ENCODE data around the gene OGT. TPM values are rescaled to one million over a fixed set of nuclear protein-coding genes. Genes with fewer than 3 reads are reported as not detected.
"Not testable (repeated sequence)": the region's sequence is repeated elsewhere in the genome, so short reads cannot be mapped to it uniquely, and the experiment has no call there.

OGT gene
- total RNA-seq = 105 and 154 TPM in 2 replicates
- polyA plus RNA-seq (2012) = 88.1 TPM

GRCh38 chrX:71532753-71533425 lies at the start of gene OGT:
OGT (plus strand) TSS chrX:71533104; CDS start chrX:71533300, 196 bp downstream.
- DNase-seq (ENCODE audit: low read depth) = peak; percentile 96

- DNase-seq (ENCODE audit: low read depth) = no peak
Measured at GRCh38 chrX:71487814-71488213, 45.1 kb upstream of the OGT start.

GRCh38 chrX:71489540-71489939 lies 43.4 kb upstream of the OGT start:
- no peak for DNase-seq (ENCODE audit: low read depth)

GRCh38 chrX:71492231-71493065 lies 40.5 kb upstream of the OGT start:
- peak; percentile 18 for DNase-seq (ENCODE audit: low read depth)

- DNase-seq (ENCODE audit: low read depth) = no peak
Measured at GRCh38 chrX:71493111-71493613, 39.7 kb upstream of the OGT start.

GRCh38 chrX:71495979-71496378 lies 36.9 kb upstream of the OGT start:
- DNase-seq (ENCODE audit: low read depth) = not testable (repeated sequence)

- no peak for DNase-seq (ENCODE audit: low read depth)
Measured at GRCh38 chrX:71496476-71496875, 36.4 kb upstream of the OGT start.

- DNase-seq (ENCODE audit: low read depth) = not testable (repeated sequence)
Measured at GRCh38 chrX:71502080-71502479, 30.8 kb upstream of the OGT start.

GRCh38 chrX:71504346-71504745 lies 28.6 kb upstream of the OGT start:
- DNase-seq (ENCODE audit: low read depth) = no peak

- DNase-seq (ENCODE audit: low read depth) = no peak
Measured at GRCh38 chrX:71509289-71509688, 23.6 kb upstream of the OGT start.

GRCh38 chrX:71510161-71510560 lies 22.7 kb upstream of the OGT start:
- DNase-seq (ENCODE audit: low read depth) = no peak

- not testable (repeated sequence) for DNase-seq (ENCODE audit: low read depth)
Measured at GRCh38 chrX:71513731-71514130, 19.2 kb upstream of the OGT start.

GRCh38 chrX:71514367-71515037 lies 18.4 kb upstream of the OGT start:
- DNase-seq (ENCODE audit: low read depth) = peak; percentile 14

GRCh38 chrX:71515038-71515396 lies 17.9 kb upstream of the OGT start:
- peak; percentile 67 for DNase-seq (ENCODE audit: low read depth)

- DNase-seq (ENCODE audit: low read depth) = no peak
Measured at GRCh38 chrX:71525316-71525715, 7.6 kb upstream of the OGT start.

- DNase-seq (ENCODE audit: low read depth) = peak; percentile 47
Measured at GRCh38 chrX:71532078-71532752, 689 bp upstream of the OGT start.

GRCh38 chrX:71533516-71533850 lies 579 bp downstream of the OGT start:
- no peak for DNase-seq (ENCODE audit: low read depth)

- peak; percentile 57 for DNase-seq (ENCODE audit: low read depth)
Measured at GRCh38 chrX:71533851-71534561, 1.1 kb downstream of the OGT start.

- DNase-seq (ENCODE audit: low read depth) = no peak
Measured at GRCh38 chrX:71534773-71535544, 2.1 kb downstream of the OGT start.

GRCh38 chrX:71536285-71536684 lies 3.4 kb downstream of the OGT start:
- DNase-seq (ENCODE audit: low read depth) = peak; percentile 33

Measured in myocyte (in vitro differentiated cells).